ENCODE data around the gene KIF16B.

Gene KIF16B

DNA sequence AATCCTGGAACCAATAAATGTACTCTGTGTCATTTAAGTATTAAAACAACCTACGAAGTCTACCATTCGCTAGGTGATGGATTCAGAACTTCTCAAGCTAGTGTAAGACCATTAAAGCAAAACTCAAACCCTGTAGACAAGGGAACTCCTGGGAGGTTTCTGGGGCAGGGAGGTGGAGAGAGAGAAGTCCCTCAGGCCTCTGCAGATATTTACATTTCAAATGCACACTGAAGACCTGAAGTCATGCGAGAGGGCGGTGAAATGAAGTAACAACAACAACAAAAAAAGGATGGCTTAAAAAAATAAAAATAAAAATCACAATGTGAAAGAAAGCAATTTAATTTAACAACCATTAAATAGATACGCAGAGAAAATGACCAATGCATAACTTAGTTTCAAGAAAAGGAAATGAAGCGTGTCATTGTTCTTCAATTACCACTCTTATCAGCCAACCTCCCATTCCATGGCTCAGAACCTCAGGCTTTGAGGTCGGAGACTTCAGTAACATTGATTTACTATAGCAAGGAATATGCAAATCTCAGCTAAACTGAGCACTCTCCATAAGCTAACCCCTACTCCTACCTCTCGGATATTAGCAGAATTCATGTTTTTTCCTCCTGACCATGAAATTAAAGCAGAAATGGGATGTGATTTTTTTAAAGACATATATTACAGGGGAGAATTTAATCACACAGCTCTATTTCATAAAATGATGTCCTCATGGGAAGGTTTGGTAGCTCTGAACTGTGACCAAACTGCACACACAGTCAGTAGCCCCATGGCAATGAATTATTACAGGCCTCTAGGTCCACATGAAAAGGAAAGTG lies 140.6 kb downstream of the KIF16B start:
- no peak for DNase-seq (ENCODE audit: low spot score)

DNA sequence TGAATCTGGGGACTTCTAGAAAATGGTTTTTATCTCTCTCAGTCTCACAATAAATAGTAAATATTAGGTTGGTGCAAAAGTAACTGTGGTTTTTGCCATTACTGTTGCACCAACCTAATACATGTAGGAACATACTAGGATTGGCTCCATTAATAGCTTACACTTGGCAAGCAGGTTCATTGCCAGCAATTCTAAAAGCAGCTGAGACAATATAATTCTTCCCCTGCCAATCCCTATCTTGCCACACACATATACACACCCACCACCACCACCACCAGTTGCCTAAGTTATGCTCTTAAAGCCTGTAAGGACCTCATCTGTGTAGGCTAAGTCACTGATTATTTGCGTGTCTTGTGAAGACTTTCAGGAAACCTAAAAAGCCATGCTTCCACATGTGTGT lies 145.1 kb downstream of the KIF16B start:
- no peak for DNase-seq (ENCODE audit: low spot score)

DNA sequence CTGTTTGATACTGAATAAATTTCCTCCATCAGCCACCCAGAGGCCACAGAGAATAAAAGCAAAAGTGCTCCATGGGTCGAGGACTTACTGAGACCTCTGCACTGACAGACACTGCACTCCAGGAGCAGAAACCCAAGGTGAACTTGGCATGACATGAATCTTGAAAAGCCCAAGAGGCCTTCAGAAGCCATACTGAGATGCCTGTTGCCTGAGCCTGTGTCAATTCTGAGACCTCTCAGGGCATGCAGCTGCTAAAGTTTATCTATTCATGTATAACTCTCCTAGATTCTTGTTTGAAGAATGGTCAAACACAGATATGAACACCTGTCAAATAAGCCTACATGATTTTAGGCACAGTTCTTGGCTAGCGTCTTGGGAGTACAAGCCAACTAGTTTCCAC lies 145.7 kb downstream of the KIF16B start:
- DNase-seq (ENCODE audit: low spot score), result no peak

DNA sequence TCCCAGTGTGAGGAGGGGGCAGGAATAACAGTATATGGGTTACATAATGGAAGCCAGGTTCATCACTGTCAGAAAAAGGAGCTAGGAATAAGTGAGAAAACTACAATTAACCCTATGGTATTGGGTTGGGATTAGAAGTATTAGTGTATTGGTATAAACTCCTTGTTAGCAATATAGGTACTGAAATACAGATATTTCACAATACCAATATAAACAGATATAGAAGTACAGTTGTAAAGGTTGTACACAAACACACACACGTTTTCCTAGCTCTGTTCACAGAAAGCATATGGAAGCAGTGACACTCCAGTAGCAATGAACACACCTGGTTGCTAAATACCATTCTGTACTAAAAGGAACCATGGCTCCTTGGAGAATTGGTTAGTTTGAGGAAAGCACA lies 148.5 kb downstream of the KIF16B start:
- DNase-seq (ENCODE audit: low spot score), result no peak

DNA sequence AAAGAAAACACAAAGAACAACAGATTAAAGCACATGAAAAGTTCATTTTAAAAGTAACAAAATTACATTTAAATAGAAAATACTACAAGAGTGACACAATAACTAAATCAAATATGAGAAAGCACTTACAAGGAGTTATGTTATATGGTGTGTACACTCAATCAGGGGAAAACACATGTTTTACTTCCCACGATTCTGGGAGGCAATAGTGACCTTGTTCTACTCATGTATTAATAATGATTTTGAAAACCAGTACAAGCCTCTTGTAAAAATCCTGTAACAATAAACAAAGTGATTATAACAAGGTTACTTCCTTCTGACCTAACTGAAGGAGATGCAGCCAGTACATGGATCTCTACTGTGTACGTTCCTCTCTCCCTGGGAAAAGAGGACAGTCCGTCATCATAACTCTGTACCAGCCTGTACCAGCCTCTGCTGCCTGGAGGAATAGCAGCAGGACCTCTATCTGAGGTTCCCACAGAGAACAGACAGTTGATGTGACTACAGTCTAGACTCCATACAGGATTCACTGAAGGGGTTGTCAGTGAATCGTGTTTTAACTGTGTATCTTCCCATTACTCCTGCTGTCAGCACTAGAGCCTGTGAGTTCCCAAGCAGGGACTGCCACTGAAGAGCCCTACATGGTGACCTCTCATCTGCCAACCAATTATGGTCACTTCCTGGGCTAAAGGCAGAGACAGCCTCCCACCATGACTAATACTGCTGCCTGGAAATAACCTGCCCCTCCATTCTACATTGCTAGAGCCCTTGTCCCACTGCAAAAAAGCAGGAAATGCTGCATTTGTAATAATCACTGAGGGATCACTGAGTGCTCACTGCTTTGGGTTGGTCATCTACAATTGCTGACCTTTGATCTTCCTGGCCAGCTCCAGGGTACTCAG lies 149.7 kb downstream of the KIF16B start:
- no peak for DNase-seq (ENCODE audit: low spot score)

DNA sequence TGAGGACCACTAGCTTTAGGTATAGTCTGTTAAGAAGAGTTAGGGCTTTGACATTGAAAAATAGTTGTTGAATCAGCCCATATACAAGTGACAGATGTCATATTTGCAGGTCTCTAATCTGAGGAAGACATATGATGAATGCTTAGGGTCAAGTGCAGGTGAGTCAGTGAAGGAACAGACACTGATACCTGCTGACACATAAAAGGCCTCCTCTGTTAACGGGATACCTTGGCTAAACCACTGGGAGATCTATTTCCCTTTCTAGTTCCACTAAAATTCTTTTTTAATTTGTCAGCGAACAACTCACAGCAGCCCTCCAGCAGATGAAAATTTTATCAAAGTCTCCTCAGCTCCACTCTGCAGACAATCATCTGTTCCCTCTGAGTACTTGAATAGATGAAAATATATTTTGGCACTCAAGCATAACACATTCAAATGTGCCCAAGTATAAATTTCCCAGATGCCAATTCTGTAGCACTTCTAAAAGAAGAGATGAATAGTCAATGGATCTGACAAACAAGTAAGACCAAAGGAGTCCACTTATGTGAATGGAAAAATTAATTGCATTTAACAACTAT lies 154.0 kb downstream of the KIF16B start:
- DNase-seq (ENCODE audit: low spot score), result no peak

DNA sequence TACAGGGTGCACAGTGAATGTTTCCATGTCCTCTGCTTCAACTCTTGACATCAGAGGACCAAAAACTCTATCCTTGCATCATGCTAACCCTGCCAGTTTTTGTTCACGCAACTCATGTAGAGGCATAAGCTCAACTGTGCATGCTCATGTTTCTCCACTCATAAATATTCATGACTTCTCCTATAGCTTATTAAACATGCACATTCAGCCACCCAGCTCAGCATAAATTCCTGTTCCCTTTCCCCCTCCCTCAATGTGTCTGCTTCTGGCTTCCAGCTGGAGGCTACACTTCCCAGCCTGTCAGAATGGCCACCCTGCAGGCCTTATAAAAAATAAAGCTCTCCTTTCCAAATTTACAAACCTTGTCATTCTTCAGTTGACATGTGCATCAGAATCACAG lies 154.6 kb downstream of the KIF16B start:
- DNase-seq (ENCODE audit: low spot score), result no peak

DNA sequence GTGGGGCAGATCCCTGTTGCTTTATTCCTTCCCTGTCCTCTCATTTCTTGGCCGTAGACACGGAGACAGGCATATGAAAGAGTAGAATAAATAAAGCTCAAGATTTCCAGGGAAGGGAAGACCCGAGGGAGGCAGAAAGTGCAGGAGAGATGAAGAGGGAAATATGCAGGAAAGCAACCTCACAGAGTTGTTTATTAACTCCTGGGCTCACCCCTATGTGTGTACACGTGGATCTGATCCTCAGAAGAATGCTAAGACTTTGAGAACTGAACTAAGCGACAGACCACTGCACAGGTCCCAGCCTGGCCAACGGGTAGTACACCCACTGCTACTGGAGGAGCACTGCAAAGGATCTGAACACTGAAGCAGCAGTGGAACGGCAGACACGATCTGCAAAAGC lies 156.2 kb downstream of the KIF16B start:
- DNase-seq (ENCODE audit: low spot score), result no peak

DNA sequence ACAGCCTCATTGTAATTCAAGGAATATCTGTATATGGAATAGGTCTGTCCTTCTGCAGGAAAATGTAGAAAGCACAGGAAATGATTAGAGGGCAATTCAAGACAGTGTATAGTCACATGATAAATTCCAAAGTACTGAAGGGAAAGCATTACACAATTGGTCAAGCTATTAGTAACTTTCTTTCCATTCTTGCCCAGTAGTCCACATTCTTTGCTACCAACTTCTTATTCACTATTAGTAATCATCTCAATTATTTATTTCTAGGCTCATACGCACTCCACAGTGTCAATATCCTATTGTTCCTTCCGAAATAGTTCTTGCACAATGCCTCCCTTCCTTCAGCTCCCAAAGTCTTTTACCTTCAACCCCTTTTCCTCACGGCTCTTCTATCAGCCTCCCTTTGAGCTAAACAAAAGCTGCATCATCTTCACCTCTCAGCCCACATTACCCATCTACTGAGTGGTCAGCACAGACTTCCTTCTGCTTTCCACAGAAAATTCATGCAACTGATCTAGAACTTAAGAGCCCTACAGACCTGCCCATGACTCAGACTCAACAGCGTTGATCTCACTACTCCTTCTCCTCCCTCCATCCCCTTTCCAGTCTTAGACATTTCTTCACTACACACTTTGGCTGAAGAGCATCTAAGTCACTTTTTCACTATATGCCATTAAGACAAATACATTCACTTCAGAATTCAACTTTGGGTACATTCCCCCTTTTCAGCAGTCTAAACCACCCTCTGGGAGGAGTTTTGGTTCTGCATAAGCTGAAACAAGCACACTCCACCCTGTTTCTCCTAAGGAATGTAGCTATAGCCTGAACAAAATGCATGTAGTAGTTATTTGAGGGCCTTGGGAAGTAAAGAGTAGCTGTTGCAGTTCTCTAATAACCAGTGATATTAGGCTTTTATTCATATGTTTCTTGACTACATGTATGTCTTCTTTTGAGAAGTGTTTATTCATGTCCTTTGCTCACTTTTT lies 157.9 kb downstream of the KIF16B start:
- no peak for DNase-seq (ENCODE audit: low spot score)

DNA sequence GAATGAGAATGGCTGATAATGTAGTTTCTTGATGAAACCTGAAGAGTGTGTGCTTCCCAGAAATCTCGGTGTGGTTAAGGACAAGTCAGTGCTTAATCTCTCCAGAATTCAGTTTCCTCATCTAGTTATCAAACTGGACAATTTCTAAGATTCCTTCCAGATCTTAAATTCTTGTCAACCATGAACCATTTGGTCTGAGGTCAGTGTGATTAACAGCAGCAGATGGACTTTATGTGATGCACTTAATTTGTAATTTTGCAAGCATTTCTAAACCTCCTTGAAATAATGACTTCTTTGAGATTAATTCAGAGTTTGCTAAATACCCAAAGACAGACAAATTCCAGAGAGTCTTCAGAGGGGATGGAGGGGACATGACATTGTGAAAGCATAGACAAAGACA lies 160.3 kb downstream of the KIF16B start:
- no peak for DNase-seq (ENCODE audit: low spot score)

DNA sequence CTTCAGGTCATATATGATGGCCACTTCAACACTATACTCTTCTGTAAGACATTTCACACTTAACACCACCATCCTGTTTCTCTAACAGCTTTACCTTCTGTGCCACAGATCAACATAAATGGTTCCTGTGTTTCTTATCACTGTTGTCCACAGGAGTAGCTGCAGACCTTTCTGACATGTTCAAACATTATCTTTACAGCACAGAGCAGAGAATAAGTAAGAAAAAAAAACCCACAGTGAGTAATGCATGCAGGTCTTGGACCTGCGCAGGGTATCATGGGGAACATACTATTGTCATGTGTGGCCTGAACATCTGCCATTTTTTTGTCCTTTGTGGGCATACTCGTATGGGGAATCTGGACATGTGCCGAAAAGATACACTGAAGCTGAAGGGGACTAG lies 161.9 kb downstream of the KIF16B start:
- no peak for DNase-seq (ENCODE audit: low spot score)

DNA sequence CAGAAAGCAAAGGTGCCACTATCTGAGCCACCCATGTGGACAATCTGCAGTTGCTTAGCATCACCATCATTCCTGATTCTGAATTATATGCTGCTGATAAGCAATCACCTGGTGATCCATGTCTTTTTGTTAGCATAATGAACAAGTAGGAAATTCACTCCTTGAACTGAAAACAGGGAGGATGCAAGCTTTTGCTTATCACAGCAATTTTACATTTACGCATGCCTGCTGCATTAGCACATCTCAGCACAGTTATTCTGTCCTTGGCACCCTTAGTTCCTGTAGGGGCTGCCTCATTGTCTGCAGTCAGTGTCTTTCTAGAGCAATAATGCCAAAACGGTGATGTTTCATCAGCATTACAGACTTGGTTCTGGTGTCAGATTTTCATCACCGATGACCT lies 162.6 kb downstream of the KIF16B start:
- DNase-seq (ENCODE audit: low spot score), result no peak

DNA sequence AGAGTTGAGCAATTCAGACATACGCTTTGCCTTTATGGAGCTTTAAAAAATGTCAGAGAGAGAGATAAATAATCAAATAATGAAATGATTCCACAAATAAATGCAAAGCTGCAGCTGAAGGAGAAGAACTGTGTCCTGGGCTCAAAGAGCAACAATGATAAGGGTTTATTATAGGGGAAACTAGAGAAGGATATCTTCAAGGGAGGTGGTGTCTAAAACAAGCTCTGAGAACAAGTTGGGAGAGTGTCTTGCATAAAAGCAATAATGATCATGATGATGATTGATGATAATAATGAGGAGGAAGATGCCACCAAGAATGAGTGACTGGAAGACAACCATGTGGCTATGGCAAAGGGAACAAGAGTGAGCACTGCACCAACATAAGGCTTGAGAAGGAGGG lies 164.3 kb downstream of the KIF16B start:
- no peak for DNase-seq (ENCODE audit: low spot score)

DNA sequence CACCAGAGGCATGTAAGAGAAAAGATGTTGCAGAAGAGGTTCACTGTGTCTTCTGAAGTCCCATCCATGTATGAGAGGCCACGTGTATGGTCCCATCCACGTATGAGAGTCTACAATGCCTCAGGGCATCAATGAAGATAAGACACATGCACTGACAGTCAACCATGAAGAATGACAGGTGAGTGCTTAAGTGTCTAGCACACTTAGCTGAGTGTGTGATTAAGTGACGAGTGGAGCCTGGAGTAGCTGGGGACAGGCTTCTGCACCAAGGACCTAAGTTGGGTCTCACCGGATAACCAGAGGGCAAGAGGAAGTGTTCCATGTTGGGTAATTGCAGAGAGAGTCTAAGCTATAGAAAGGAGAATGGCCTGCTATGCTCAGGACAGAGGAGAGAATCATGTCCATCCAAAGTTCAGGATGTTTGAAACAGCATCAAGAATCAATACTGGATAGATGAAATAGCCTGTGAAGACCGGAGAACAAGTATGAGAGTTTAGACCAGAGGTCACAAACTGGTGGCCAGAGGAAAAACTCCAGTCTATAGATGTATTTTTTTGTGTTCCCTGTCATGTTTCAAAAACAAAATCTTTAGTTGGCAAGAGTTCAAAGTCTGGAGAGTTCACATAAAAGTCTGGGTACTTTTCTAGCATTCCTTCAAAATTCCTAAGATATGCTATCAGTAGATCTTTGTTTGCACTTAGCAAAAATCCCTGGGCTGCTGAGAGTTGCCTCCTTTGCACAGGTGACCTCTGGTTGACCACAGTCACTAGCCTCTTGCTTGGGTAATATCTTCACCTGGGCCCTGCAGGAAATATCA lies 165.8 kb downstream of the KIF16B start:
- DNase-seq (ENCODE audit: low spot score), result no peak

DNA sequence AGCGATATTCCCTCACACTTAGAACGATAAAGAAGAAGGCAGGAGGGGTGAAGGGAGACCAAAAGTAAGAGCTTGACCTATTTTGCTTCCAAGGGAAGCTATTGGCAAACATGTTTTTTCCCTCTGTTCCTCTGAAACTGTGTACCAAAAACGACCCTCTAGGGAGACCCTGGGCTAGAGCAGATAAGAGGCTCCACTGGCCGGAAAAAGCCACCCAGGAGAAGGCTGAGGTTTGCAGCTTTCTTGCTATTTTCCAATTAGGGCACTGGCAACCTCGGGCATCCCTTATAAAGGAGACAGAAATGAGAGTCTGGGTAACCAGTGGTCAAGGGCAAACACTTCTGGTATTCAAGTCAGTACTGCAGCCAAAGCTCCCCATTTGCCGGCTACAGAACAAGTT lies 168.0 kb downstream of the KIF16B start:
- DNase-seq (ENCODE audit: low spot score), result no peak

DNA sequence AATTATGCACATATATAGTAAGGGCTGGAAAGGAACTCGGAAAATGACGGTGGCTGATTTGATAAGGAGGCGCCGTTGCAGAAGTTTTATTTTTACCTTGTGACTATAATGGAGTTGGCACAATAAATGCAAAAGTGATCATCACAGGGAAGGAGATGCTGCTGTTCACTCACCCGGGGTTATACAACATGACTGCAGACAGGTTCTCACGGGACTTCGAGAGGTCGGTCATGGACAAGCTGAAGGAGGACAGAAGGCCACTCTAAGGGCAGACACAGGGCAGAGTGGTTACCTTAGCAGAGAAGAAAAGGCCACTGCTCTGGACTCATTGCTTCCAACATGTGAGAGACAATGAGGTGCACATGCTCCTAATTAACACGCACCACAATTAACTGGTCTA lies 168.6 kb downstream of the KIF16B start:
- no peak for DNase-seq (ENCODE audit: low spot score)

DNA sequence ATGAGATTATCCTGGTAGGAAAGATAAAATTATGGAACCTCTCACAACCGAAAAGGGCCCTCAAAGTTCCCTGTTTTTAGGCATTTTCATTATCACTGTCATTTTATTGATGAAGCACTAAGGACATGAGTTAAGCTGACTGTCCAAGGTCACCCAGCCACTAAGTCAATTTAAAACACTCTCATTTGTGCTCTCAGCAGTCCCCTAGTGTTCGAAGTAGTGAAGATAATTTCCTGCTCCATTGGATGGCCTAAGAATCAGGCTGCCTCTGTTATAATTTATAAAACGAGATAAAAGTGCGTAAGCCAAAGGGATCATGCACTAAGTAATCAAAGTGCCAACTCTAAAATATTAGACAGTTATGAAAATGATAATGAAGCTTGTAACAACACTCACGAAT lies 169.1 kb downstream of the KIF16B start:
- DNase-seq (ENCODE audit: low spot score), result no peak

DNA sequence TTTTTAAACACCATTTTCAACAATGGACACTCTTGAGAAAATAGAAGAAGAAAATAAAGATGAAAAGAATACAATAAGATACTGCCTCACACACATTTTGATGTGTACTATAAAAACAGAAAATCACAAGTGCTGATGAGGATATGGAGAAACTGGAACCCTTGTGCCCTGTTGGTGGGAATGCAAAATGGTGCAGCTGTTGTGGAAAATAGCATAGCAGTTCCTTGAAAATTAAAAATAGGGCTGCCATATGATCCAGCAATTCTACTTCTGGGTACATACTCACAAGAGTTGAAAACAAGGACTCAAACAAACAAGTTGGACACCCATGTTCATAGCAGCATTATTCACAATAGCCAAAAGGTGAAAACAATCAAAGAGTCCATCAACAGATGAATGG lies 173.0 kb downstream of the KIF16B start:
- DNase-seq (ENCODE audit: low spot score), result no peak

DNA sequence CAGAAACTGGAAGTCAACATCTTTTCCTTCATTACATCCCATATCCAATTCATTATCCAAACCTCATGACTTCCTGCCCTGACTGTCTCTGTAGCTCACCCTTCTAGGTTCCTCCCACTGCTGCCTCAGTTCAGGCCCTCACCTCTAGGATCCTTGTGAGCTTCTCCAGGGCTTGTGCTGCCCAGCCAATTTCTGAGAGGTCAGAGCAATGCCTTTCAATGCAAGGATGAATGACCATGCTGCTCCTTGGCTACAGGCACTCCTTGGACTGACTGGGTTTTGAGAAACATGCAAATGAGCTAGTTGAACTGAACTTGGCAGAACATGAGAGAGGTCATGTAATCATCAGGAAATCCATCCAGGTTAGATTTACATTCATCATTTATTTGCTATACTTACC lies 173.4 kb downstream of the KIF16B start:
- DNase-seq (ENCODE audit: low spot score), result no peak

DNA sequence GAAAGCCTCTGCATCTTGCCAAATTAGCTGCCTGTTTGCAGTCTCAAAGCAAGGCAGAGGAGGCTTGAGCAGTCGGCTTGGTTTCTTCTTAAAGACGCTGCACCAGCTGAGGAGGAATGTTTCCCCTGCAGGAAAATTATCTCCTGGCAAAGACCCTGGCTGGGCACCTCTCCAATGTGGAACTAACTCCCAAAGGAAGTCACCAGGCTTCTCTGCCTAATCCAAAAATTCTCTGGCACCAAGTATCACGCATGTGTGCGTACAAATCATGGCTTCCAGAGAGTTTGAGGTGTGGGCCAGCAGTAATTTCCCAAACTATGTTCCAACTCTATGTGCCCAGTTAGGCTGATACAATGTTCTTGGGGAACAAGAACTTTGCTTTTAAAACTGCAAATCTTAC lies 176.2 kb downstream of the KIF16B start:
- DNase-seq (ENCODE audit: low spot score), result no peak

DNA sequence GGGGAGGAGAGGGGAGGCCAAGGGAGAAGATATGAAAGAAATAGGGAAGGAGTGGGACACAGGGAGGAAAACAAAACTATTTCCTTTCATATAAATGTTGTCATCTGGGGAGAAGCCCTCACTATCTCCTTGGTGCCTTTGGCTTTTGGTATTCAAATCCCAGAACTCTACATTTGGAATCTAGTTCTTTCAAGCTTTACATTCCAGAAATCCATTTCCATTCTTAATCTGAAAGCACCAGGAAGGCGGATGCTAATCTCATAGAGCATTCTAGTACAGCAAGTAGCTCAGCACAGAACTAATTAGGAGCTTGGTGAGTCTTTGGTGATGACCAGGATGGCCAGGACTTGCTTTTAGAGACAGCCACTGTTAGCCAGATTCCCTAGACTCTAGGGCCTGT lies 177.9 kb downstream of the KIF16B start:
- peak; percentile 9 for DNase-seq (ENCODE audit: low spot score)

All from iPS-NIHi11 (cell line).